Keratinocyte (primary cell): Measurements from ENCODE around the gene SLC38A1. TPM values are rescaled to one million over a fixed set of nuclear protein-coding genes. Genes with fewer than 3 reads are reported as not detected.

Experiments used
- DNase-seq: peaks from one replicate; pipeline ENCODE4 v3.0.0-alpha.2; 2011; ENCODE audit warnings: low read depth, missing footprints, low spot score
- FAIRE-seq: peaks from 2 replicates; lab custom pipeline; 2011; peaks lifted over from hg19 to GRCh38; lab: Jason Lieb, UNC
- H2AFZ ChIP-seq: 2 replicates; pipeline ENCODE4 v1.6.0; 2012; ENCODE audit warnings: low read length, control low read depth, inconsistent platforms; ENCODE audit not compliant: control insufficient read depth
- H3K27ac ChIP-seq: 2 replicates; pipeline ENCODE4 v1.5.1; 2011; ENCODE audit warnings: low read length; ENCODE audit not compliant: control insufficient read depth, insufficient read depth
- H3K27me3 ChIP-seq: 3 replicates; pipeline ENCODE4 v1.6.0; 2011; ENCODE audit warnings: low read length; ENCODE audit not compliant: control insufficient read depth, insufficient read depth; ENCODE audit errors: extremely low read depth
- H3K36me3 ChIP-seq, 2 experiments: 2 replicates in 1 of 2; 3 replicates in 1 of 2; pipeline ENCODE4 v1.5.1; 2011; ENCODE audit warnings: low read length in 2 of 2, mild to moderate bottlenecking in 1 of 2; ENCODE audit not compliant: control insufficient read depth in 2 of 2, insufficient read depth in 2 of 2; ENCODE audit errors: extremely low read depth in 1 of 2
- H3K4me1 ChIP-seq: 3 replicates; pipeline ENCODE4 v1.5.1; 2011; ENCODE audit warnings: low read length; ENCODE audit not compliant: control insufficient read depth, insufficient read depth; ENCODE audit errors: extremely low read depth
- H3K4me2 ChIP-seq: 3 replicates; pipeline ENCODE4 v1.6.0; 2011; ENCODE audit warnings: low read depth, low read length; ENCODE audit not compliant: control insufficient read depth, insufficient read depth; ENCODE audit errors: extremely low read depth
- H3K4me3 ChIP-seq, 3 experiments: fragments of 200-600 bp in 1 of 3; sonication (generic) in 1 of 3; 2 replicates in 2 of 3; 3 replicates in 1 of 3; pipeline ENCODE4 v1.5.1; 2011 to 2016; ENCODE audit warnings: low read length in 3 of 3, mild to moderate bottlenecking in 3 of 3, control low read depth in 2 of 3, inconsistent platforms in 1 of 3, low read depth in 1 of 3, mixed read lengths in 1 of 3, mixed run types in 1 of 3, moderate library complexity in 1 of 3; ENCODE audit not compliant: control insufficient read depth in 2 of 3, insufficient read depth in 2 of 3; ENCODE audit errors: extremely low read depth in 1 of 3
- H3K79me2 ChIP-seq: 2 replicates; pipeline ENCODE4 v1.6.0; 2012; ENCODE audit warnings: low read length; ENCODE audit not compliant: control insufficient read depth, insufficient read depth
- H3K9ac ChIP-seq: 3 replicates; pipeline ENCODE4 v1.6.0; 2011; ENCODE audit warnings: low read length; ENCODE audit not compliant: control insufficient read depth, insufficient read depth; ENCODE audit errors: extremely low read depth
- H3K9me1 ChIP-seq: 3 replicates; pipeline ENCODE4 v1.6.0; 2011; ENCODE audit warnings: low read length; ENCODE audit not compliant: control insufficient read depth, insufficient read depth; ENCODE audit errors: extremely low read depth
- H3K9me3 ChIP-seq: 2 replicates; pipeline ENCODE4 v1.5.1; 2012; ENCODE audit warnings: low read depth, low read length; ENCODE audit not compliant: control insufficient read depth
- H4K20me1 ChIP-seq: 3 replicates; pipeline ENCODE4 v1.6.0; 2011; ENCODE audit warnings: low read length; ENCODE audit not compliant: control insufficient read depth, insufficient read depth; ENCODE audit errors: extremely low read depth
- EZH2 ChIP-seq: IDR thresholded peaks from one replicate; pipeline ENCODE4 v1.6.1; 2012; ENCODE audit warnings: inconsistent platforms, mild to moderate bottlenecking, low read length, moderate library complexity
- dilution Hi-C: fragments of 300-500 bp; cut with MboI; formaldehyde crosslinking; loops from one replicate; pipeline ENCODE4 v1.7.0; 2020; ENCODE audit warnings: low sequenced_read_pairs; ENCODE audit not compliant: extremely low pct_ligation_motif_present
- polyA plus RNA-seq, 5 experiments: library from polyadenylated mRNA; depleted of rRNA in 3 of 5; stranded (reverse) in 3 of 5; stranded (forward) in 1 of 5; unstranded in 1 of 5; fragments of >200 nt; gene quantifications; 1 replicate in 1 of 5; 2 replicates in 3 of 5; 3 replicates in 1 of 5; pipeline versions ENCODE4 v1.2.1 to v1.2.3, GENCODE V29; 2011 to 2012; ENCODE audit warnings: missing spikeins in 2 of 5, low read depth in 1 of 5, low replicate concordance in 1 of 5
- TF ChIP-seq, protein P1 (sequence below), 3 experiments: IDR thresholded peaks in 1 of 3; conservative IDR thresholded peaks in 1 of 3; optimal IDR thresholded peaks in 1 of 3; 2 replicates in 2 of 3; 3 replicates in 1 of 3; pipeline versions ENCODE3 to v1.5.1; 2011; ENCODE audit warnings: low read length in 3 of 3, mild to moderate bottlenecking in 3 of 3, moderate library complexity in 2 of 3, control low read depth in 1 of 3, inconsistent platforms in 1 of 3; ENCODE audit not compliant: insufficient read depth in 2 of 3; ENCODE audit errors: extremely low read depth in 1 of 3

The SLC38A1 gene
- polyA plus RNA-seq, 1 donor (not counting 4 experiments of a cell fraction or from before 2014, with no cell fraction given), result 134 TPM

DNA sequence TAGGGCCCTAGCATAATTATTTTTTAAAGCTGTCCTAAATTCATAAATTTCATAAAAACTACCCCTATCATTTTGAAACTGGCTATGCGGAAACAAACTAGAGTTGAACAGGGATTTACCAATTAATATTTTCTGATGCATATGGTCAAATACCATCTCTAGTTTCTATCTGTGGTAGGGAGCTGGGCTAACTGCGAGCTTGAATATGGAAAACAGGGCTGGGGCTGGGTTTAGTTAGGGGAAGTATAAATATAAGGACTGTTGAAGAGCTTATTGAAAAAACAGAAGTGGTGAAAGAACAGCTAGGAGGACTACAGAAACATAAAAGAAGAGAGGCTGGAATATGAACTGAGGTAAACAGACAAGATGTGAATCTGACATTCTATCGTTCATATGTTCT, 91.8 kb downstream of the SLC38A1 start:
- TF ChIP-seq EZH2, result no peak
- TF ChIP-seq, protein P1, sequence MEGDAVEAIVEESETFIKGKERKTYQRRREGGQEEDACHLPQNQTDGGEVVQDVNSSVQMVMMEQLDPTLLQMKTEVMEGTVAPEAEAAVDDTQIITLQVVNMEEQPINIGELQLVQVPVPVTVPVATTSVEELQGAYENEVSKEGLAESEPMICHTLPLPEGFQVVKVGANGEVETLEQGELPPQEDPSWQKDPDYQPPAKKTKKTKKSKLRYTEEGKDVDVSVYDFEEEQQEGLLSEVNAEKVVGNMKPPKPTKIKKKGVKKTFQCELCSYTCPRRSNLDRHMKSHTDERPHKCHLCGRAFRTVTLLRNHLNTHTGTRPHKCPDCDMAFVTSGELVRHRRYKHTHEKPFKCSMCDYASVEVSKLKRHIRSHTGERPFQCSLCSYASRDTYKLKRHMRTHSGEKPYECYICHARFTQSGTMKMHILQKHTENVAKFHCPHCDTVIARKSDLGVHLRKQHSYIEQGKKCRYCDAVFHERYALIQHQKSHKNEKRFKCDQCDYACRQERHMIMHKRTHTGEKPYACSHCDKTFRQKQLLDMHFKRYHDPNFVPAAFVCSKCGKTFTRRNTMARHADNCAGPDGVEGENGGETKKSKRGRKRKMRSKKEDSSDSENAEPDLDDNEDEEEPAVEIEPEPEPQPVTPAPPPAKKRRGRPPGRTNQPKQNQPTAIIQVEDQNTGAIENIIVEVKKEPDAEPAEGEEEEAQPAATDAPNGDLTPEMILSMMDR (optimal IDR thresholded peaks at IDR 0.05 in 1 of 3, IDR thresholded peaks at IDR 0.05 in 1 of 3, conservative IDR thresholded peaks at IDR 0.05 in 1 of 3; ENCODE audit: extremely low read depth in 1 of 3, insufficient read depth in 2 of 3, low read length in 3 of 3), result no peak
- H3K4me1 ChIP-seq, result no peaks in the 10 kb centered on the region
- dilution Hi-C loops, result no loop called here
- no peak overlapping the region for H3K4me2 ChIP-seq
- FAIRE-seq (no peak), DNase-seq (no peak)
- no peaks in the 10 kb centered on the region for H3K9me3 ChIP-seq
- H3K9me1 ChIP-seq, result no peaks in the 10 kb centered on the region
- no peak overlapping the region for H3K9ac ChIP-seq
- H3K79me2 ChIP-seq, result no peaks in the 10 kb centered on the region
- H3K36me3 ChIP-seq, result no peaks in the 10 kb centered on the region
- H3K4me3 ChIP-seq, result no peak overlapping the region
- no peak overlapping the region for H2AFZ ChIP-seq
- no peak overlapping the region for H3K27ac ChIP-seq
- no peaks in the 10 kb centered on the region for H4K20me1 ChIP-seq
- H3K27me3 ChIP-seq, result no peaks in the 10 kb centered on the region

DNA sequence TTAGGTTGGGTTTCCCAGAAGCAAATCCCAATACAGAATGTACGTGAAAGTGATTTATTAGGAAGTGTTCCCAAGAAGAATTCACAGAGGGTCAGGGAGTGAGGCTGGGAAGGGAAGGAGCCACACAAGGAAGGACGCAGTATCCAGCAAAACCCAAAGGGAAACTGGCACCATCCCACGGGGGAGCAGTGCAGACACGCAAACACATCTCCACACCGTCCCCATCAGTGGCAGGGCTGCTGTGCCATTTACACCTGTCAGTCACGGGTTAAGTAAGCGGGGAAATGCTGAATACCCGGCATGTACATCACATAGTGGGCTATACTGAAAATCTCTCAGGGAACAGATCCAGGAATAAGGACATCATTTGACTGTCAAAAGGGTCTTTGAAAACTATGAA, 93.9 kb downstream of the SLC38A1 start:
- H3K27ac ChIP-seq, result no peak overlapping the region
- dilution Hi-C loops, result no loop called here
- no peak overlapping the region for H3K9ac ChIP-seq
- no peak overlapping the region for H3K4me3 ChIP-seq
- no peaks in the 10 kb centered on the region for H3K27me3 ChIP-seq
- H2AFZ ChIP-seq, result no peak overlapping the region
- H3K79me2 ChIP-seq, result no peaks in the 10 kb centered on the region
- H3K4me1 ChIP-seq, result no peaks in the 10 kb centered on the region
- no peak for TF ChIP-seq EZH2
- TF ChIP-seq, protein P1 (optimal IDR thresholded peaks at IDR 0.05 in 1 of 3, IDR thresholded peaks at IDR 0.05 in 1 of 3, conservative IDR thresholded peaks at IDR 0.05 in 1 of 3; ENCODE audit: extremely low read depth in 1 of 3, insufficient read depth in 2 of 3, low read length in 3 of 3), result no peak
- H3K9me3 ChIP-seq, result no peaks in the 10 kb centered on the region
- H3K4me2 ChIP-seq, result no peak overlapping the region
- H3K9me1 ChIP-seq, result no peaks in the 10 kb centered on the region
- no peak for DNase-seq
- no peaks in the 10 kb centered on the region for H4K20me1 ChIP-seq
- FAIRE-seq, result no peak
- no peaks in the 10 kb centered on the region for H3K36me3 ChIP-seq
